ENCODE results near the gene PF4V1. TPM values are rescaled to one million over a fixed set of nuclear protein-coding genes. Genes with fewer than 3 reads are reported as not detected.

PF4V1 gene
- total RNA-seq, 2 experiments from 2014 or later = not detected

Other genes with a start within 250 kb of the PF4V1 start
- gene RASSF6, start 232.9 kb upstream of the PF4V1 start, total RNA-seq = not detected
- under 1 TPM; 0.56 to 0.81 TPM for gene CXCL8, start 112.7 kb upstream of the PF4V1 start, total RNA-seq
- gene CXCL6, start 16.6 kb upstream of the PF4V1 start, total RNA-seq = not detected
- not detected for gene CXCL1, start 16.1 kb downstream of the PF4V1 start, total RNA-seq
- gene PF4, start 128.7 kb downstream of the PF4V1 start, total RNA-seq = not detected
- not detected for gene PPBP, start 134.9 kb downstream of the PF4V1 start, total RNA-seq
- gene CXCL5, start 145.4 kb downstream of the PF4V1 start, total RNA-seq = not detected
- not detected for gene CXCL3, start 185.4 kb downstream of the PF4V1 start, total RNA-seq
- gene CXCL2, start 245.9 kb downstream of the PF4V1 start, total RNA-seq = not detected